Keratinocyte (primary cell): ENCODE measurements around the gene ST3GAL5. TPM values are rescaled to one million over a fixed set of nuclear protein-coding genes. Genes with fewer than 3 reads are reported as not detected.

Experiments used
- DNase-seq: peaks from one replicate; pipeline ENCODE4 v3.0.0-alpha.2; 2011; ENCODE audit warnings: low read depth, missing footprints, low spot score
- FAIRE-seq: peaks from 2 replicates; lab custom pipeline; 2011; peaks lifted over from hg19 to GRCh38; lab: Jason Lieb, UNC
- H2AFZ ChIP-seq: 2 replicates; pipeline ENCODE4 v1.6.0; 2012; ENCODE audit warnings: low read length, control low read depth, inconsistent platforms; ENCODE audit not compliant: control insufficient read depth
- H3K27ac ChIP-seq: 2 replicates; pipeline ENCODE4 v1.5.1; 2011; ENCODE audit warnings: low read length; ENCODE audit not compliant: control insufficient read depth, insufficient read depth
- H3K27me3 ChIP-seq: 3 replicates; pipeline ENCODE4 v1.6.0; 2011; ENCODE audit warnings: low read length; ENCODE audit not compliant: control insufficient read depth, insufficient read depth; ENCODE audit errors: extremely low read depth
- H3K36me3 ChIP-seq, 2 experiments: 2 replicates in 1 of 2; 3 replicates in 1 of 2; pipeline ENCODE4 v1.5.1; 2011; ENCODE audit warnings: low read length in 2 of 2, mild to moderate bottlenecking in 1 of 2; ENCODE audit not compliant: control insufficient read depth in 2 of 2, insufficient read depth in 2 of 2; ENCODE audit errors: extremely low read depth in 1 of 2
- H3K4me1 ChIP-seq: 3 replicates; pipeline ENCODE4 v1.5.1; 2011; ENCODE audit warnings: low read length; ENCODE audit not compliant: control insufficient read depth, insufficient read depth; ENCODE audit errors: extremely low read depth
- H3K4me2 ChIP-seq: 3 replicates; pipeline ENCODE4 v1.6.0; 2011; ENCODE audit warnings: low read depth, low read length; ENCODE audit not compliant: control insufficient read depth, insufficient read depth; ENCODE audit errors: extremely low read depth
- H3K4me3 ChIP-seq, 3 experiments: fragments of 200-600 bp in 1 of 3; sonication (generic) in 1 of 3; 2 replicates in 2 of 3; 3 replicates in 1 of 3; pipeline ENCODE4 v1.5.1; 2011 to 2016; ENCODE audit warnings: low read length in 3 of 3, mild to moderate bottlenecking in 3 of 3, control low read depth in 2 of 3, inconsistent platforms in 1 of 3, low read depth in 1 of 3, mixed read lengths in 1 of 3, mixed run types in 1 of 3, moderate library complexity in 1 of 3; ENCODE audit not compliant: control insufficient read depth in 2 of 3, insufficient read depth in 2 of 3; ENCODE audit errors: extremely low read depth in 1 of 3
- H3K79me2 ChIP-seq: 2 replicates; pipeline ENCODE4 v1.6.0; 2012; ENCODE audit warnings: low read length; ENCODE audit not compliant: control insufficient read depth, insufficient read depth
- H3K9ac ChIP-seq: 3 replicates; pipeline ENCODE4 v1.6.0; 2011; ENCODE audit warnings: low read length; ENCODE audit not compliant: control insufficient read depth, insufficient read depth; ENCODE audit errors: extremely low read depth
- H3K9me1 ChIP-seq: 3 replicates; pipeline ENCODE4 v1.6.0; 2011; ENCODE audit warnings: low read length; ENCODE audit not compliant: control insufficient read depth, insufficient read depth; ENCODE audit errors: extremely low read depth
- H3K9me3 ChIP-seq: 2 replicates; pipeline ENCODE4 v1.5.1; 2012; ENCODE audit warnings: low read depth, low read length; ENCODE audit not compliant: control insufficient read depth
- H4K20me1 ChIP-seq: 3 replicates; pipeline ENCODE4 v1.6.0; 2011; ENCODE audit warnings: low read length; ENCODE audit not compliant: control insufficient read depth, insufficient read depth; ENCODE audit errors: extremely low read depth
- CTCF ChIP-seq, 3 experiments: IDR thresholded peaks in 1 of 3; conservative IDR thresholded peaks in 1 of 3; optimal IDR thresholded peaks in 1 of 3; 2 replicates in 2 of 3; 3 replicates in 1 of 3; pipeline versions ENCODE3 to v1.5.1; 2011; ENCODE audit warnings: low read length in 3 of 3, mild to moderate bottlenecking in 3 of 3, moderate library complexity in 2 of 3, control low read depth in 1 of 3, inconsistent platforms in 1 of 3; ENCODE audit not compliant: insufficient read depth in 2 of 3; ENCODE audit errors: extremely low read depth in 1 of 3
- EZH2 ChIP-seq: IDR thresholded peaks from one replicate; pipeline ENCODE4 v1.6.1; 2012; ENCODE audit warnings: inconsistent platforms, mild to moderate bottlenecking, low read length, moderate library complexity
- dilution Hi-C: fragments of 300-500 bp; cut with MboI; formaldehyde crosslinking; loops from one replicate; pipeline ENCODE4 v1.7.0; 2020; ENCODE audit warnings: low sequenced_read_pairs; ENCODE audit not compliant: extremely low pct_ligation_motif_present
- polyA plus RNA-seq, 5 experiments: library from polyadenylated mRNA; depleted of rRNA in 3 of 5; stranded (reverse) in 3 of 5; stranded (forward) in 1 of 5; unstranded in 1 of 5; fragments of >200 nt; gene quantifications; 1 replicate in 1 of 5; 2 replicates in 3 of 5; 3 replicates in 1 of 5; pipeline versions ENCODE4 v1.2.1 to v1.2.3, GENCODE V29; 2011 to 2012; ENCODE audit warnings: missing spikeins in 2 of 5, low read depth in 1 of 5, low replicate concordance in 1 of 5

ST3GAL5 gene
- polyA plus RNA-seq, 1 donor (not counting 4 experiments of a cell fraction or from before 2014, with no cell fraction given) = 43.5 TPM

DNA sequence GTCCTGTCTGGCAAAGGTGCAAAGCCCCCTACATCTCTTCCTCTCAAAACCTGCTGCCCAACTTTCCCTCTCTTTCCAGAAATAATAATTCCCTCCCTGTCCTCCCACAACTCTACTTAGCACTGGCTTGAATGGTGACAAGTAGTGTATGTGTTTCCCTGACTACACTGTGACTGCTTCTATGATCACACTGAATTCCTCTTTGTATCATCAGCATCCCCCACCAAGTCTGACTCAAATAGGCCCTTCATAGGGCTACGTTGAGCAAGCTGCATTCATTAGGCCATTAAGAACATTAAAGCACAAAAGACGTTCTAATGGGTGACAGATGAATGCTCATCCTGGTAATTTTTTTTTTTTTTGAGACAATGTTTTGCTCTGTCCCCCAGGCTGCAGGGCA is 13.7 kb upstream of the ST3GAL5 start:
- Histone ChIP-seq H3K79me2 (no peaks in the 10 kb centered on the region), H3K4me3 (no peak overlapping the region), H3K4me2 (no peak overlapping the region), H3K27ac (no peak overlapping the region), H3K9me1 (no peaks in the 10 kb centered on the region), H3K4me1 (peaks cover 5% of the 10 kb centered on the region), H3K36me3 (no peaks in the 10 kb centered on the region), H2AFZ (no peak overlapping the region), H3K9ac (no peak overlapping the region), H3K9me3 (no peaks in the 10 kb centered on the region), H4K20me1 (no peaks in the 10 kb centered on the region), H3K27me3 (no peaks in the 10 kb centered on the region)
- dilution Hi-C loops = no loop called here
- DNase-seq (no peak), FAIRE-seq (no peak)
- TF ChIP-seq EZH2 (no peak), CTCF (optimal IDR thresholded peaks at IDR 0.05 in 1 of 3, IDR thresholded peaks at IDR 0.05 in 1 of 3, conservative IDR thresholded peaks at IDR 0.05 in 1 of 3; ENCODE audit: extremely low read depth in 1 of 3, insufficient read depth in 2 of 3, low read length in 3 of 3) (no peak)

- dilution Hi-C loops = no loop called here
- no peaks in the 10 kb centered on the region for H3K36me3 ChIP-seq
- TF ChIP-seq EZH2 (no peak), CTCF (optimal IDR thresholded peaks at IDR 0.05 in 1 of 3, IDR thresholded peaks at IDR 0.05 in 1 of 3, conservative IDR thresholded peaks at IDR 0.05 in 1 of 3; ENCODE audit: extremely low read depth in 1 of 3, insufficient read depth in 2 of 3, low read length in 3 of 3) (no peak)
- no peak overlapping the region for H3K27ac ChIP-seq
- FAIRE-seq (no peak), DNase-seq (no peak)
- no peaks in the 10 kb centered on the region for H3K27me3 ChIP-seq
- H4K20me1 ChIP-seq = no peaks in the 10 kb centered on the region
- no peak overlapping the region for H3K9ac ChIP-seq
- H3K9me3 ChIP-seq = no peaks in the 10 kb centered on the region
- H3K79me2 ChIP-seq = no peaks in the 10 kb centered on the region
- no peaks in the 10 kb centered on the region for H3K4me1 ChIP-seq
- H3K4me3 ChIP-seq = no peak overlapping the region
- no peaks in the 10 kb centered on the region for H3K9me1 ChIP-seq
- no peak overlapping the region for H2AFZ ChIP-seq
- no peak overlapping the region for H3K4me2 ChIP-seq
Observed at GRCh38 chr2:85901155-85901554, 12.4 kb upstream of the ST3GAL5 start.
